Measurements from ENCODE around the gene GRM7. TPM values are rescaled to one million over a fixed set of nuclear protein-coding genes. Genes with fewer than 3 reads are reported as not detected.

GRM7 gene
- total and polyA plus RNA-seq, 2 experiments from 2014 or later = 0.40 TPM; not detected in 1

DNA sequence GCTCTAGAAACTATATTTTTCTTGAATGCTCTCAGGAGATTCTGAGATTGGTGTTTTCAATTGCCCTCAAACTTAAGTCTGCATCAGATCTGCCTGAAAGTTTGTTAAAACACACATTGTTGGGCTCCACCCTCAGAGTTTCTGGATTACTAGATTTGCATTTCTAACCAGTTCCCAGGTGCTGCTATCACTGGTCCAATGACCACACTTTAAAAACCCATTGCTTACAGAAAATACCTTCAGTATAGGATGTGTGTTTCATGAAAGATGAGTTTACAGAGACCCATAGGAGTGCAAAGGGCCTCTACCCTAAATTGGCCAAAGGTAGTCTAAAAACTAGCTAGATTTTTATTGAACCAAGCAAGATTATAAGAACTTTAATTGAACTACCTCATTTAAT is 17.8 kb downstream of the GRM7 start:
- no peak overlapping the region for H3K27ac Mint-ChIP-seq
- ATAC-seq = no peak
- H3K4me3 Mint-ChIP-seq = no peak overlapping the region
- no peaks in the 10 kb centered on the region for H3K4me1 ChIP-seq (ENCODE audit: insufficient read depth)
- no peak overlapping the region for H3K4me2 ChIP-seq
- no peaks in the 10 kb centered on the region for H3K4me1 Mint-ChIP-seq
- no peaks in the 10 kb centered on the region for H3K27me3 ChIP-seq (ENCODE audit: insufficient read depth)
- no peaks in the 10 kb centered on the region for H3K9me2 ChIP-seq (ENCODE audit: insufficient read depth)
- no peaks in the 10 kb centered on the region for H3F3A ChIP-seq (replicated peaks; ENCODE audit: low read depth)
- 0 out of 2 replicates have a peak, but pooled peaks cover 3% of the 10 kb centered on the region for H3K36me3 ChIP-seq (ENCODE audit: insufficient read depth)
- DNase-seq (ENCODE audit: low spot score) = no peak
- H3K9me3 Mint-ChIP-seq = peaks cover 74% of the 10 kb centered on the region
- no peak overlapping the region for H3K27ac ChIP-seq (ENCODE audit: low read depth)
- no peaks in the 10 kb centered on the region for H3K36me3 Mint-ChIP-seq (ENCODE audit: low read depth)
- H3K27me3 Mint-ChIP-seq (ENCODE audit: insufficient read depth, low read depth, poor library complexity) = no peaks in the 10 kb centered on the region
- no peak for TF ChIP-seq REST (IDR thresholded peaks at IDR 0.05; ENCODE audit: unreplicated experiment)
- TF ChIP-seq, protein P1, sequence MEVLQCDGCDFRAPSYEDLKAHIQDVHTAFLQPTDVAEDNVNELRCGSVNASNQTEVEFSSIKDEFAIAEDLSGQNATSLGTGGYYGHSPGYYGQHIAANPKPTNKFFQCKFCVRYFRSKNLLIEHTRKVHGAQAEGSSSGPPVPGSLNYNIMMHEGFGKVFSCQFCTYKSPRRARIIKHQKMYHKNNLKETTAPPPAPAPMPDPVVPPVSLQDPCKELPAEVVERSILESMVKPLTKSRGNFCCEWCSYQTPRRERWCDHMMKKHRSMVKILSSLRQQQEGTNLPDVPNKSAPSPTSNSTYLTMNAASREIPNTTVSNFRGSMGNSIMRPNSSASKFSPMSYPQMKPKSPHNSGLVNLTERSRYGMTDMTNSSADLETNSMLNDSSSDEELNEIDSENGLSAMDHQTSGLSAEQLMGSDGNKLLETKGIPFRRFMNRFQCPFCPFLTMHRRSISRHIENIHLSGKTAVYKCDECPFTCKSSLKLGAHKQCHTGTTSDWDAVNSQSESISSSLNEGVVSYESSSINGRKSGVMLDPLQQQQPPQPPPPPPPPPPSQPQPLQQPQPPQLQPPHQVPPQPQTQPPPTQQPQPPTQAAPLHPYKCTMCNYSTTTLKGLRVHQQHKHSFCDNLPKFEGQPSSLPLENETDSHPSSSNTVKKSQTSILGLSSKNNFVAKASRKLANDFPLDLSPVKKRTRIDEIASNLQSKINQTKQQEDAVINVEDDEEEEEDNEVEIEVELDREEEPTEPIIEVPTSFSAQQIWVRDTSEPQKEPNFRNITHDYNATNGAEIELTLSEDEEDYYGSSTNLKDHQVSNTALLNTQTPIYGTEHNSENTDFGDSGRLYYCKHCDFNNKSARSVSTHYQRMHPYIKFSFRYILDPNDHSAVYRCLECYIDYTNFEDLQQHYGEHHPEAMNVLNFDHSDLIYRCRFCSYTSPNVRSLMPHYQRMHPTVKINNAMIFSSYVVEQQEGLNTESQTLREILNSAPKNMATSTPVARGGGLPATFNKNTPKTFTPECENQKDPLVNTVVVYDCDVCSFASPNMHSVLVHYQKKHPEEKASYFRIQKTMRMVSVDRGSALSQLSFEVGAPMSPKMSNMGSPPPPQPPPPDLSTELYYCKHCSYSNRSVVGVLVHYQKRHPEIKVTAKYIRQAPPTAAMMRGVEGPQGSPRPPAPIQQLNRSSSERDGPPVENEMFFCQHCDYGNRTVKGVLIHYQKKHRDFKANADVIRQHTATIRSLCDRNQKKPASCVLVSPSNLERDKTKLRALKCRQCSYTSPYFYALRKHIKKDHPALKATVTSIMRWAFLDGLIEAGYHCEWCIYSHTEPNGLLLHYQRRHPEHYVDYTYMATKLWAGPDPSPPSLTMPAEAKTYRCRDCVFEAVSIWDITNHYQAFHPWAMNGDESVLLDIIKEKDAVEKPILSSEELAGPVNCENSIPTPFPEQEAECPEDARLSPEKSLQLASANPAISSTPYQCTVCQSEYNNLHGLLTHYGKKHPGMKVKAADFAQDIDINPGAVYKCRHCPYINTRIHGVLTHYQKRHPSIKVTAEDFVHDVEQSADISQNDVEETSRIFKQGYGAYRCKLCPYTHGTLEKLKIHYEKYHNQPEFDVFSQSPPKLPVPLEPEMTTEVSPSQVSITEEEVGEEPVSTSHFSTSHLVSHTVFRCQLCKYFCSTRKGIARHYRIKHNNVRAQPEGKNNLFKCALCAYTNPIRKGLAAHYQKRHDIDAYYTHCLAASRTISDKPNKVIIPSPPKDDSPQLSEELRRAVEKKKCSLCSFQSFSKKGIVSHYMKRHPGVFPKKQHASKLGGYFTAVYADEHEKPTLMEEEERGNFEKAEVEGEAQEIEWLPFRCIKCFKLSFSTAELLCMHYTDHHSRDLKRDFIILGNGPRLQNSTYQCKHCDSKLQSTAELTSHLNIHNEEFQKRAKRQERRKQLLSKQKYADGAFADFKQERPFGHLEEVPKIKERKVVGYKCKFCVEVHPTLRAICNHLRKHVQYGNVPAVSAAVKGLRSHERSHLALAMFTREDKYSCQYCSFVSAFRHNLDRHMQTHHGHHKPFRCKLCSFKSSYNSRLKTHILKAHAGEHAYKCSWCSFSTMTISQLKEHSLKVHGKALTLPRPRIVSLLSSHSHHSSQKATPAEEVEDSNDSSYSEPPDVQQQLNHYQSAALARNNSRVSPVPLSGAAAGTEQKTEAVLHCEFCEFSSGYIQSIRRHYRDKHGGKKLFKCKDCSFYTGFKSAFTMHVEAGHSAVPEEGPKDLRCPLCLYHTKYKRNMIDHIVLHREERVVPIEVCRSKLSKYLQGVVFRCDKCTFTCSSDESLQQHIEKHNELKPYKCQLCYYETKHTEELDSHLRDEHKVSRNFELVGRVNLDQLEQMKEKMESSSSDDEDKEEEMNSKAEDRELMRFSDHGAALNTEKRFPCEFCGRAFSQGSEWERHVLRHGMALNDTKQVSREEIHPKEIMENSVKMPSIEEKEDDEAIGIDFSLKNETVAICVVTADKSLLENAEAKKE (CRISPR knock-in tag; IDR thresholded peaks at IDR 0.05) = no peak
- TF ChIP-seq CREB1 (CRISPR knock-in tag; IDR thresholded peaks at IDR 0.05; ENCODE audit: low read depth) = no peak
- TF ChIP-seq POLR2AphosphoS5 (IDR thresholded peaks at IDR 0.05; ENCODE audit: low read depth) = no peak
- TF ChIP-seq ETS1 (IDR thresholded peaks at IDR 0.05) = no peak
- no peak overlapping the region for H2AFZ ChIP-seq
- no peak overlapping the region for H3K4me3 ChIP-seq
- H3K79me2 ChIP-seq (replicated peaks; ENCODE audit: insufficient read depth) = no peaks in the 10 kb centered on the region
- H4K20me1 ChIP-seq (replicated peaks; ENCODE audit: insufficient read depth) = no peaks in the 10 kb centered on the region
